Natural killer cell (primary cell): Measurements from ENCODE around the gene STAT4. TPM values are rescaled to one million over a fixed set of nuclear protein-coding genes. Genes with fewer than 3 reads are reported as not detected.

Experiments
- ATAC-seq, 3 donors: fragments of 150-1000 bp in 2 of 3; fragments of 200-7000 bp in 1 of 3; cut with Tn5 transposase; 1 replicate in 1 of 3; 2 replicates in 2 of 3; pipeline ENCODE4 v1.10.0; 2021; ENCODE audit warnings: mild to moderate bottlenecking in 2 of 3, moderate library complexity in 2 of 3
- DNase-seq, 2 donors: peaks; one replicate each; pipeline versions ENCODE4 v3.0.0 to v3.0.0-alpha.2; 2013 to 2021; ENCODE audit warnings: mixed read lengths in 1 of 2
- H3K27ac ChIP-seq: one replicate; pipeline ENCODE4 v1.5.1; 2013; ENCODE audit warnings: mild to moderate bottlenecking, low read length
- H3K27me3 ChIP-seq: one replicate; pipeline ENCODE4 v1.6.1; 2013; ENCODE audit warnings: low read length; ENCODE audit not compliant: control insufficient read depth, insufficient read depth
- H3K36me3 ChIP-seq: one replicate; pipeline ENCODE4 v1.6.1; 2013; ENCODE audit warnings: low read length; ENCODE audit not compliant: control insufficient read depth, insufficient read depth
- H3K4me1 ChIP-seq: one replicate; pipeline ENCODE4 v1.6.1; 2013; ENCODE audit warnings: low read length; ENCODE audit not compliant: control insufficient read depth, insufficient read depth
- H3K4me3 ChIP-seq: one replicate; pipeline ENCODE4 v1.5.1; 2013; ENCODE audit warnings: low read length
- H3K9me3 ChIP-seq: one replicate; pipeline ENCODE4 v1.6.1; 2013; ENCODE audit warnings: low read length; ENCODE audit not compliant: control insufficient read depth, insufficient read depth
- H3K27ac Mint-ChIP-seq, 2 donors: one replicate each; pipeline ENCODE4 v1.8.0; 2022; ENCODE audit warnings: mild to moderate bottlenecking in 2 of 2, mixed read lengths in 2 of 2, moderate library complexity in 1 of 2
- H3K27me3 Mint-ChIP-seq, 2 donors: one replicate each; pipeline ENCODE4 v1.8.0; 2022; ENCODE audit warnings: low read depth in 2 of 2, mixed read lengths in 2 of 2
- H3K36me3 Mint-ChIP-seq: one replicate; pipeline ENCODE4 v1.8.0; 2022; ENCODE audit warnings: mixed read lengths
- H3K4me1 Mint-ChIP-seq, 2 donors: one replicate each; pipeline ENCODE4 v1.8.0; 2022; ENCODE audit warnings: mixed read lengths in 2 of 2
- H3K4me3 Mint-ChIP-seq: one replicate; pipeline ENCODE4 v1.8.0; 2022; ENCODE audit warnings: mild to moderate bottlenecking, moderate library complexity, mixed read lengths
- H3K9me3 Mint-ChIP-seq, 2 donors: one replicate each; pipeline ENCODE4 v1.8.0; 2022; ENCODE audit warnings: mixed read lengths in 2 of 2
- WGBS: methylation state at CpG from one replicate; pipeline ENCODE4 v1.1.7; 2013; ENCODE audit warnings: missing lambda C conversion rate; ENCODE audit not compliant: insufficient coverage; 5-methylcytosine and 5-hydroxymethylcytosine counted together
- intact Hi-C: fragments of 100-400 bp; cut with micrococcal nuclease; formaldehyde crosslinking; loops from one replicate; pipeline ENCODE4 v1.14.2; 2022
- total RNA-seq, 4 donors: library from RNA; stranded (reverse); fragments of 120-200 nt in 1 of 4; gene quantifications; one replicate each; pipeline versions ENCODE4 v1.2.3 to v1.2.4, GENCODE V29; 2013 to 2022
- TF ChIP-seq, protein P1 (sequence below): fragments of 200-600 bp; IDR thresholded peaks from one replicate; pipeline ENCODE4 v1.8.0; 2022; ENCODE audit warnings: antibody characterized with exemption

The STAT4 gene
- total RNA-seq, 3 donors from 2014 or later (not counting 1 experiment from before 2014, with no cell fraction given) = 264 to 339 (median 304) TPM

GRCh38 chr2:191152482-191153240, 1.9 kb upstream of the STAT4 start:
- peaks cover 4% of the 10 kb centered on the region for H3K36me3 Mint-ChIP-seq
- whole genome bisulfite sequencing = 58% methylated on average over 3 of the region's 5 CpGs
- H3K9me3 Mint-ChIP-seq = no peaks in the 10 kb centered on the region
- H3K4me1 Mint-ChIP-seq = peaks cover 64 to 69% of the 10 kb centered on the region in 2 donors
- ATAC-seq = peak; percentile 41 to 68 (median 52)
- Histone ChIP-seq H3K27me3 (no peaks in the 10 kb centered on the region), H3K36me3 (peaks cover 3% of the 10 kb centered on the region), H3K9me3 (no peaks in the 10 kb centered on the region), H3K4me1 (peaks cover 31% of the 10 kb centered on the region), H3K4me3 (no peak overlapping the region), H3K27ac (peak overlapping the region; percentile 92)
- H3K4me3 Mint-ChIP-seq = peak overlapping the region; percentile 71
- no peaks in the 10 kb centered on the region for H3K27me3 Mint-ChIP-seq
- intact Hi-C loops = loop anchor here (5.0 kb wide), 1 partner anchor 525 kb away; the partner anchor contains the start of gene NABP1
- peak; percentile 56 to 65 for DNase-seq
- peak overlapping the region; percentile 95 to 98 for H3K27ac Mint-ChIP-seq
- TF ChIP-seq, protein P1, sequence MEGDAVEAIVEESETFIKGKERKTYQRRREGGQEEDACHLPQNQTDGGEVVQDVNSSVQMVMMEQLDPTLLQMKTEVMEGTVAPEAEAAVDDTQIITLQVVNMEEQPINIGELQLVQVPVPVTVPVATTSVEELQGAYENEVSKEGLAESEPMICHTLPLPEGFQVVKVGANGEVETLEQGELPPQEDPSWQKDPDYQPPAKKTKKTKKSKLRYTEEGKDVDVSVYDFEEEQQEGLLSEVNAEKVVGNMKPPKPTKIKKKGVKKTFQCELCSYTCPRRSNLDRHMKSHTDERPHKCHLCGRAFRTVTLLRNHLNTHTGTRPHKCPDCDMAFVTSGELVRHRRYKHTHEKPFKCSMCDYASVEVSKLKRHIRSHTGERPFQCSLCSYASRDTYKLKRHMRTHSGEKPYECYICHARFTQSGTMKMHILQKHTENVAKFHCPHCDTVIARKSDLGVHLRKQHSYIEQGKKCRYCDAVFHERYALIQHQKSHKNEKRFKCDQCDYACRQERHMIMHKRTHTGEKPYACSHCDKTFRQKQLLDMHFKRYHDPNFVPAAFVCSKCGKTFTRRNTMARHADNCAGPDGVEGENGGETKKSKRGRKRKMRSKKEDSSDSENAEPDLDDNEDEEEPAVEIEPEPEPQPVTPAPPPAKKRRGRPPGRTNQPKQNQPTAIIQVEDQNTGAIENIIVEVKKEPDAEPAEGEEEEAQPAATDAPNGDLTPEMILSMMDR = no peak

- TF ChIP-seq, protein P1 = no peak
- Histone ChIP-seq H3K4me1 (peaks cover 31% of the 10 kb centered on the region), H3K4me3 (peak overlapping the region; percentile 63), H3K27me3 (no peaks in the 10 kb centered on the region), H3K9me3 (no peaks in the 10 kb centered on the region), H3K36me3 (peaks cover 16% of the 10 kb centered on the region), H3K27ac (peak overlapping the region; percentile 92)
- DNase-seq (no peak), ATAC-seq (peak in 2 of 3 donors; percentile 0 to 5)
- H3K36me3 Mint-ChIP-seq = peaks cover 16% of the 10 kb centered on the region
- H3K4me1 Mint-ChIP-seq = peaks cover 76 to 80% of the 10 kb centered on the region in 2 donors
- intact Hi-C loops = loop anchor here (1.0 to 5.0 kb wide), 5 partner anchors 37 to 526 kb away; partner anchors contain the start of gene NABP1
- WGBS = 84% methylated on average over 6 of the region's 6 CpGs
- no peaks in the 10 kb centered on the region for H3K9me3 Mint-ChIP-seq
- H3K4me3 Mint-ChIP-seq = peak overlapping the region; percentile 87
- no peaks in the 10 kb centered on the region for H3K27me3 Mint-ChIP-seq
- peak overlapping the region; percentile 95 to 98 for H3K27ac Mint-ChIP-seq
These were observed 537 bp upstream of the STAT4 start for GRCh38 chr2:191151331-191151730.

GRCh38 chr2:191150230-191150599, 579 bp downstream of the STAT4 start:
- Mint-ChIP-seq H3K27me3 (no peaks in the 10 kb centered on the region), H3K36me3 (peaks cover 25% of the 10 kb centered on the region), H3K9me3 (no peaks in the 10 kb centered on the region), H3K4me3 (peak overlapping the region; percentile 87), H3K27ac (peak overlapping the region; percentile 95 to 98), H3K4me1 (peaks cover 79 to 82% of the 10 kb centered on the region in 2 donors)
- H3K27me3 ChIP-seq = no peaks in the 10 kb centered on the region
- peak overlapping the region; percentile 92 for H3K27ac ChIP-seq
- peak in 1 of 2 donors; percentile 67 for DNase-seq
- intact Hi-C loops = loop anchor here (2.0 to 5.0 kb wide), 3 partner anchors 57 to 527 kb away; partner anchors contain the start of gene NABP1
- 0% methylated on average over 10 of the region's 10 CpGs for WGBS
- TF ChIP-seq, protein P1 = no peak
- ATAC-seq = peak; percentile 1 to 4 (median 4)
- H3K4me3 ChIP-seq = peak overlapping the region; percentile 63
- H3K9me3 ChIP-seq = no peaks in the 10 kb centered on the region
- H3K4me1 ChIP-seq = peaks cover 34% of the 10 kb centered on the region
- peaks cover 27% of the 10 kb centered on the region for H3K36me3 ChIP-seq
